ENCODE data around the gene HTN1. TPM values are rescaled to one million over a fixed set of nuclear protein-coding genes. Genes with fewer than 3 reads are reported as not detected.
"Not testable (repeated sequence)": the region's sequence is repeated elsewhere in the genome, so short reads cannot be mapped to it uniquely, and the experiment has no call there.

HTN1 gene
- not detected in 3 replicates for polyA plus RNA-seq
- not detected for polyA plus RNA-seq (2011; ENCODE audit: low read depth)
- not detected in 2 replicates for polyA plus RNA-seq (2011; cell fraction: cytosol; rRNA removed)
- not detected in 2 replicates for polyA plus RNA-seq (2011; cell fraction: nucleus; rRNA removed)
- not detected in 2 replicates for polyA plus RNA-seq (2012; ENCODE audit: low replicate concordance)
- polyA minus RNA-seq: not detected in 3 replicates
- polyA minus RNA-seq (2011; cell fraction: cytosol; rRNA and poly(A)+ RNA removed): not detected
- not detected in 2 replicates for polyA minus RNA-seq (2011; cell fraction: nucleus; rRNA and poly(A)+ RNA removed)

- H3K27me3 ChIP-seq (ENCODE audit: control insufficient read depth, extremely low read depth, insufficient read depth, low read length); H3K79me2 ChIP-seq (ENCODE audit: control insufficient read depth, insufficient read depth, low read length); H3K4me1 ChIP-seq (ENCODE audit: control insufficient read depth, extremely low read depth, insufficient read depth, low read length); FAIRE-seq; H3K4me3 ChIP-seq (ENCODE audit: control insufficient read depth in 2 of 3, extremely low read depth in 1 of 3, insufficient read depth in 2 of 3, low read depth in 1 of 3, low read length in 3 of 3); H3K27ac ChIP-seq (ENCODE audit: control insufficient read depth, insufficient read depth, low read length); dilution Hi-C loops (cut with MboI; ENCODE audit: extremely low pct_ligation_motif_present, low sequenced_read_pairs); H3K9me3 ChIP-seq (ENCODE audit: control insufficient read depth, low read depth, low read length); H4K20me1 ChIP-seq (ENCODE audit: control insufficient read depth, extremely low read depth, insufficient read depth, low read length); H3K9me1 ChIP-seq (ENCODE audit: control insufficient read depth, extremely low read depth, insufficient read depth, low read length); H2AFZ ChIP-seq (ENCODE audit: control insufficient read depth, low read length); H3K36me3 ChIP-seq (ENCODE audit: control insufficient read depth in 2 of 2, extremely low read depth in 1 of 2, insufficient read depth in 2 of 2, low read length in 2 of 2); H3K9ac ChIP-seq (ENCODE audit: control insufficient read depth, extremely low read depth, insufficient read depth, low read length); DNase-seq (ENCODE audit: low read depth, low spot score); H3K4me2 ChIP-seq (ENCODE audit: control insufficient read depth, extremely low read depth, insufficient read depth, low read depth, low read length): not testable (repeated sequence)
These were observed at the start of gene HTN1 for GRCh38 chr4:70050138-70050537. HTN1 (plus strand) TSS chr4:70050438; CDS start chr4:70053077, 2,639 bp downstream.

GRCh38 chr4:70000711-70001110 lies 49.5 kb upstream of the HTN1 start:
- no peak for DNase-seq (ENCODE audit: low read depth, low spot score)
- H2AFZ ChIP-seq (ENCODE audit: control insufficient read depth, low read length): no peak overlapping the region
- dilution Hi-C loops (cut with MboI; ENCODE audit: extremely low pct_ligation_motif_present, low sequenced_read_pairs): no loop called here

More at GRCh38 chr4:70000711-70001110, 49.5 kb upstream of the HTN1 start:
- H3K27ac ChIP-seq (ENCODE audit: control insufficient read depth, insufficient read depth, low read length): no peak overlapping the region
- no peak overlapping the region for H3K9ac ChIP-seq (ENCODE audit: control insufficient read depth, extremely low read depth, insufficient read depth, low read length)
- no peak for FAIRE-seq
- H3K36me3 ChIP-seq (ENCODE audit: control insufficient read depth in 2 of 2, extremely low read depth in 1 of 2, insufficient read depth in 2 of 2, low read length in 2 of 2): no peaks in the 10 kb centered on the region
- no peaks in the 10 kb centered on the region for H3K79me2 ChIP-seq (ENCODE audit: control insufficient read depth, insufficient read depth, low read length)
- no peak overlapping the region for H3K4me3 ChIP-seq (ENCODE audit: control insufficient read depth in 2 of 3, extremely low read depth in 1 of 3, insufficient read depth in 2 of 3, low read depth in 1 of 3, low read length in 3 of 3)
- no peak overlapping the region for H3K4me2 ChIP-seq (ENCODE audit: control insufficient read depth, extremely low read depth, insufficient read depth, low read depth, low read length)
- no peaks in the 10 kb centered on the region for H4K20me1 ChIP-seq (ENCODE audit: control insufficient read depth, extremely low read depth, insufficient read depth, low read length)
- TF ChIP-seq CTCF (optimal IDR thresholded peaks at IDR 0.05 in 1 of 3, IDR thresholded peaks at IDR 0.05 in 1 of 3, conservative IDR thresholded peaks at IDR 0.05 in 1 of 3; ENCODE audit: extremely low read depth in 1 of 3, insufficient read depth in 2 of 3, low read length in 3 of 3) (no peak), EZH2 (IDR thresholded peaks at IDR 0.05; ENCODE audit: low read length) (no peak)
- H3K9me1 ChIP-seq (ENCODE audit: control insufficient read depth, extremely low read depth, insufficient read depth, low read length): no peaks in the 10 kb centered on the region
- no peaks in the 10 kb centered on the region for H3K9me3 ChIP-seq (ENCODE audit: control insufficient read depth, low read depth, low read length)
- no peaks in the 10 kb centered on the region for H3K4me1 ChIP-seq (ENCODE audit: control insufficient read depth, extremely low read depth, insufficient read depth, low read length)
- H3K27me3 ChIP-seq (ENCODE audit: control insufficient read depth, extremely low read depth, insufficient read depth, low read length): no peaks in the 10 kb centered on the region

Data from keratinocyte (primary cell).